Measurements from ENCODE around the gene PTGER2. TPM values are rescaled to one million over a fixed set of nuclear protein-coding genes. Genes with fewer than 3 reads are reported as not detected.

Gene PTGER2
- polyA plus RNA-seq, 3 donors, result 51.5 to 90.4 (median 72.8) TPM

GRCh38 chr14:52348279-52348678, 34.2 kb downstream of the PTGER2 start:
- peak overlapping the region in 1 of 2 donors; percentile 64 for H3K4me3 Mint-ChIP-seq
- TF ChIP-seq, protein P1, sequence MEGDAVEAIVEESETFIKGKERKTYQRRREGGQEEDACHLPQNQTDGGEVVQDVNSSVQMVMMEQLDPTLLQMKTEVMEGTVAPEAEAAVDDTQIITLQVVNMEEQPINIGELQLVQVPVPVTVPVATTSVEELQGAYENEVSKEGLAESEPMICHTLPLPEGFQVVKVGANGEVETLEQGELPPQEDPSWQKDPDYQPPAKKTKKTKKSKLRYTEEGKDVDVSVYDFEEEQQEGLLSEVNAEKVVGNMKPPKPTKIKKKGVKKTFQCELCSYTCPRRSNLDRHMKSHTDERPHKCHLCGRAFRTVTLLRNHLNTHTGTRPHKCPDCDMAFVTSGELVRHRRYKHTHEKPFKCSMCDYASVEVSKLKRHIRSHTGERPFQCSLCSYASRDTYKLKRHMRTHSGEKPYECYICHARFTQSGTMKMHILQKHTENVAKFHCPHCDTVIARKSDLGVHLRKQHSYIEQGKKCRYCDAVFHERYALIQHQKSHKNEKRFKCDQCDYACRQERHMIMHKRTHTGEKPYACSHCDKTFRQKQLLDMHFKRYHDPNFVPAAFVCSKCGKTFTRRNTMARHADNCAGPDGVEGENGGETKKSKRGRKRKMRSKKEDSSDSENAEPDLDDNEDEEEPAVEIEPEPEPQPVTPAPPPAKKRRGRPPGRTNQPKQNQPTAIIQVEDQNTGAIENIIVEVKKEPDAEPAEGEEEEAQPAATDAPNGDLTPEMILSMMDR (IDR thresholded peaks at IDR 0.05), result no peak
- Histone ChIP-seq H3K36me3 (replicated peaks in 1 of 2; ENCODE audit: control insufficient read depth in 1 of 2, insufficient read depth in 2 of 2, low read length in 2 of 2) (no peaks in the 10 kb centered on the region), H3K4me3 (replicated peaks in 1 of 3; ENCODE audit: low read depth in 2 of 3, low read length in 3 of 3) (no peak overlapping the region), H3K9ac (ENCODE audit: insufficient read depth, low read length, poor library complexity, severe bottlenecking) (no peak overlapping the region), H4K20me1 (ENCODE audit: insufficient read depth, low read length) (no peaks in the 10 kb centered on the region), H3K4me1 (ENCODE audit: control insufficient read depth in 1 of 2, insufficient read depth in 2 of 2, low read length in 2 of 2) (no peaks in the 10 kb centered on the region), H3K4me2 (replicated peaks; ENCODE audit: extremely low read depth, low read length, poor library complexity, severe bottlenecking) (no peak overlapping the region), H3K27me3 (ENCODE audit: control insufficient read depth in 2 of 2, insufficient read depth in 2 of 2, low read length in 2 of 2) (peaks cover 82 to 85% of the 10 kb centered on the region in 2 donors), H3K79me2 (ENCODE audit: insufficient read depth, low read length) (no peaks in the 10 kb centered on the region), H3K27ac (ENCODE audit: low read depth in 1 of 2, low read length in 2 of 2) (no peak overlapping the region), H3K9me3 (replicated peaks in 1 of 2; ENCODE audit: control insufficient read depth in 1 of 2, insufficient read depth in 1 of 2, low read length in 2 of 2) (peaks cover 0 to 4% of the 10 kb centered on the region in 2 donors), H2AFZ (ENCODE audit: insufficient read depth, low read depth, low read length, poor library complexity, severe bottlenecking) (no peak overlapping the region)
- H3K27me3 Mint-ChIP-seq (ENCODE audit: low read depth in 3 of 3), result peaks cover 74 to 82% (median 76%) of the 10 kb centered on the region in 3 donors
- no peaks in the 10 kb centered on the region for H3K4me1 Mint-ChIP-seq
- WGBS (ENCODE audit: insufficient coverage), result 91% methylated on average over 4 of the region's 5 CpGs
- intact Hi-C loops (cut with micrococcal nuclease), result loop anchor here in 1 of 2 donors (5.0 kb wide), 1 partner anchor 36 kb away; the partner anchor contains the start of gene PTGER2
- peaks cover 0 to 7% (median 3%) of the 10 kb centered on the region in 7 donors for H3K9me3 Mint-ChIP-seq
- H3K27ac Mint-ChIP-seq, result peak overlapping the region in 1 of 7 donors; percentile 61
- no peak for DNase-seq
- no peaks in the 10 kb centered on the region for H3K36me3 Mint-ChIP-seq

GRCh38 chr14:52348776-52349175, 34.7 kb downstream of the PTGER2 start:
- H3K9ac ChIP-seq (ENCODE audit: insufficient read depth, low read length, poor library complexity, severe bottlenecking), result no peak overlapping the region
- H3K4me3 ChIP-seq (replicated peaks in 1 of 3; ENCODE audit: low read depth in 2 of 3, low read length in 3 of 3), result no peak overlapping the region
- peaks cover 0 to 4% of the 10 kb centered on the region in 2 donors for H3K9me3 ChIP-seq (replicated peaks in 1 of 2; ENCODE audit: control insufficient read depth in 1 of 2, insufficient read depth in 1 of 2, low read length in 2 of 2)
- Mint-ChIP-seq H3K36me3 (no peaks in the 10 kb centered on the region), H3K9me3 (peaks cover 0 to 7% (median 3%) of the 10 kb centered on the region in 7 donors), H3K27me3 (ENCODE audit: low read depth in 3 of 3) (peaks cover 79 to 84% (median 81%) of the 10 kb centered on the region in 3 donors), H3K4me1 (no peaks in the 10 kb centered on the region), H3K27ac (no peak overlapping the region), H3K4me3 (peak overlapping the region in 1 of 2 donors; percentile 15)
- intact Hi-C loops (cut with micrococcal nuclease), result loop anchor here in 1 of 2 donors (5.0 kb wide), 1 partner anchor 36 kb away; the partner anchor contains the start of gene PTGER2
- TF ChIP-seq, protein P1 (IDR thresholded peaks at IDR 0.05), result no peak
- no peaks in the 10 kb centered on the region for H3K79me2 ChIP-seq (ENCODE audit: insufficient read depth, low read length)
- 69% methylated on average over 2 of the region's 2 CpGs for WGBS (ENCODE audit: insufficient coverage)
- no peak overlapping the region for H3K4me2 ChIP-seq (replicated peaks; ENCODE audit: extremely low read depth, low read length, poor library complexity, severe bottlenecking)
- H3K27me3 ChIP-seq (ENCODE audit: control insufficient read depth in 2 of 2, insufficient read depth in 2 of 2, low read length in 2 of 2), result peaks cover 86 to 87% of the 10 kb centered on the region in 2 donors
- H3K36me3 ChIP-seq (replicated peaks in 1 of 2; ENCODE audit: control insufficient read depth in 1 of 2, insufficient read depth in 2 of 2, low read length in 2 of 2), result no peaks in the 10 kb centered on the region
- no peaks in the 10 kb centered on the region for H3K4me1 ChIP-seq (ENCODE audit: control insufficient read depth in 1 of 2, insufficient read depth in 2 of 2, low read length in 2 of 2)
- H4K20me1 ChIP-seq (ENCODE audit: insufficient read depth, low read length), result no peaks in the 10 kb centered on the region
- no peak overlapping the region for H3K27ac ChIP-seq (ENCODE audit: low read depth in 1 of 2, low read length in 2 of 2)
- H2AFZ ChIP-seq (ENCODE audit: insufficient read depth, low read depth, low read length, poor library complexity, severe bottlenecking), result no peak overlapping the region
- no peak for DNase-seq
